GM12801 (cell line): ENCODE data around the gene RBMS1.

Experiments
- TF ChIP-seq, protein P1 (sequence below): IDR thresholded peaks from one replicate; pipeline ENCODE4 v1.5.1; 2011; ENCODE audit warnings: control low read depth; ENCODE audit not compliant: insufficient read length; ENCODE audit errors: extremely low read depth

Gene RBMS1

DNA sequence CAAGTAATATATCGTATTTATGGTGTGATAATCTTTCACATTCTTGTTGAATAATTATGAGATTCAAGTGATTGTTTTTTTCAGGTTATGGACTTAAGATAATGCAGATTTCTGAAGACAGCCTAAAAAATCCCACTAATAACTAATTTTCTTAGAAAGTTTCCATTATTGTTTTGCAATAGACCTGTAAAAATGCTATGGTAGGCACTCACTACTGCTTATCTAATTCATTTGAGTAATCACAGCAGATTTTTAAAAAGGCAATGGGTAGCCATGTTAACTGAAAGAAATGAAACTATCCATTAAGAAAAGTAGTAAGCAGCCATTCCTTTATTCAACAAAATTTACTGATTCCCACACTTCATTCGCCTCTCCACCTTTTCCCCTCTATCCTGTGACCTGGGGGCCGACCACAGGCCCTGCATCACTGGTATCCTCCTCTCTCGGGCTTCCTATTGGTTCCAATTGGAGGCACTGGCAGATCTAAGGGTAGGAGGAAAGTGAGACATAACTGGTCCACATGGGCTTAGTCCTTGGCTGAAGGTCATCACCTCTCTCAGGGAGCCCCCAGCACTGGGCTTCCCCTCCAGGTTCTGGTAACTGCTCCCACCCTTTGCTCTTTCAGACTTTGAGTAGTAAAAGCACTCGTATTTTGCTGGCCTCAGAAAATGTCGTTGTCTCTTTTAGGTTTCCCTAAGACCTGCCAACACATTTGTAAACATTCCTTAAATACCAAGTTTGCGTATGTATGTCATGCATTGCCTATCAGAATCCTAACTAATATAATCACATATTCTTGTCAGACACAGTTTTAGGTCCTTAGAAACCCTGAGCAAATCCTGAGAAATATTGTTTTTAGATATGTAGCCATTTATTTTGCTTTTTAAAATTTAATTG, 18.5 kb downstream of the RBMS1 start:
- TF ChIP-seq, protein P1, sequence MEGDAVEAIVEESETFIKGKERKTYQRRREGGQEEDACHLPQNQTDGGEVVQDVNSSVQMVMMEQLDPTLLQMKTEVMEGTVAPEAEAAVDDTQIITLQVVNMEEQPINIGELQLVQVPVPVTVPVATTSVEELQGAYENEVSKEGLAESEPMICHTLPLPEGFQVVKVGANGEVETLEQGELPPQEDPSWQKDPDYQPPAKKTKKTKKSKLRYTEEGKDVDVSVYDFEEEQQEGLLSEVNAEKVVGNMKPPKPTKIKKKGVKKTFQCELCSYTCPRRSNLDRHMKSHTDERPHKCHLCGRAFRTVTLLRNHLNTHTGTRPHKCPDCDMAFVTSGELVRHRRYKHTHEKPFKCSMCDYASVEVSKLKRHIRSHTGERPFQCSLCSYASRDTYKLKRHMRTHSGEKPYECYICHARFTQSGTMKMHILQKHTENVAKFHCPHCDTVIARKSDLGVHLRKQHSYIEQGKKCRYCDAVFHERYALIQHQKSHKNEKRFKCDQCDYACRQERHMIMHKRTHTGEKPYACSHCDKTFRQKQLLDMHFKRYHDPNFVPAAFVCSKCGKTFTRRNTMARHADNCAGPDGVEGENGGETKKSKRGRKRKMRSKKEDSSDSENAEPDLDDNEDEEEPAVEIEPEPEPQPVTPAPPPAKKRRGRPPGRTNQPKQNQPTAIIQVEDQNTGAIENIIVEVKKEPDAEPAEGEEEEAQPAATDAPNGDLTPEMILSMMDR, result no peak

DNA sequence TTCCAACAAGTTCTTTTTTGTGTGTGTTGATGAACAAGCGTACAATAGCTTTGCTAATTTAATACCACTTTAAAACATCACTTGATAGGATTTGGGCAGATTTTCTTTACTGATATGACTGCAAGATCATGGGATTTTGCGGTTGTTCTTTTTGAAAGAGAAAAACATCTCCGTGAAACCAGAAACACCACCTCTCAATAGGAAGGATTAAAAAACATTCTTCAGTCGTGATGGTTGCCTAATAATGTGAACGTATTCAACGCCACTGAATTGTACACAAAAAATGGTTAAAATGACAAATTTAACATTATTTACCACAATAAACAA, 19.3 kb downstream of the RBMS1 start:
- TF ChIP-seq, protein P1, result no peak

DNA sequence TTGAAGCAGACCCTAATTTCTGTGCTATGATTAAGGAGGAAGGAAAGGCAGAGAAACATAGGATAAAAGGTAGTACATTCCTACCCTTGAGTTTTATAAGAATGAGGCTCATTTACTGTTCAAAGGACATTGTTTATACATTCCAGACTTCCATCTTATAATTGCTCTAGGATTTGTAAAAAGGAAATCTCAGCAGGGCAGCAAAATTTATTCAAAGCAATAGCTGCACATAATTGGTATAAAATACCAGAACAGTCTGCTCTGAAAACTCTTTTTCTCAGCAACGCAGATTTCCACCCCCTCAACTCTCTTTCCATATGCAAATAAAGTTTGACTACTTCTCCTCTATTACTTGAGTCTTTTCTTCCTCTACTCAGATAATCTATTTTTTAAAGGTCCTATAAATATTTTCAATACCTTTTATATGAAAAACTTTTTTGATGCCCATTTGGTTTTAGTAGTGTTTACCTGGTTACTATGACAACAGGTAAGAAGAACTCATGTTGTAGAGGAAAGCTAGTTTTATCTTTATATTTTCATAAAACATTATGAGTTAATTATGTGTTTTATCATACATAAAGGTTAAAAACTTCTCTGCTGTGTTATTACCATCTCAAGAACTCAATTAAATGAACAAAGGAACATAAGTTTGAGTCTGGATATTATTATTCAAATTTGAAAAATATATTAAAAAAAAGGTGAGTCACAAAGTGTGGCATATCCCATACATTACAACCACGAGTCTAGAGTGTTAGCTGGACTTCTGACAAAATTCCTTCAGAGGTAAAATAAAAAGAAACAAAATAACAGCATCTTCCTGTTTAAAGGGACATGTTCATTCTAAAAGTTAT, 19.9 kb downstream of the RBMS1 start:
- TF ChIP-seq, protein P1, result no peak

DNA sequence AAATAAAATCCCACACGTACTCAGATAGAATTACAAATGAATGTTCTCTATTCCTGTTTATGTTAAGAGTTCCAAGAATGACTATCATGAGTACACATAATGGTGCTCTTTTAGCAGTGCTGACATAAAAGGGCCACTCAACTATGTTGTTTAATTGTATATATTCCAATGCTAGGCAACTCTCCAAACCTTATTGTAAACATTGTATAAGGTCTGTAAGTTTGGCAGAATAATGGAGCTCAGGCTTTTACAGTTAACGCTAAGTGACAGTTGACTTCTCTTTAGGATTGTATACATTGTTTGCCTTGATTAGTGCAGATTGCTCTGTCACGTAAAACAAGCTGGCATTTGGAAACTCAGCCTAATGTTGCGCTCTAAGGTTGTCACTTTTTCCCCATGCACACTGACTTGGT, 20.8 kb downstream of the RBMS1 start:
- TF ChIP-seq, protein P1, result no peak

DNA sequence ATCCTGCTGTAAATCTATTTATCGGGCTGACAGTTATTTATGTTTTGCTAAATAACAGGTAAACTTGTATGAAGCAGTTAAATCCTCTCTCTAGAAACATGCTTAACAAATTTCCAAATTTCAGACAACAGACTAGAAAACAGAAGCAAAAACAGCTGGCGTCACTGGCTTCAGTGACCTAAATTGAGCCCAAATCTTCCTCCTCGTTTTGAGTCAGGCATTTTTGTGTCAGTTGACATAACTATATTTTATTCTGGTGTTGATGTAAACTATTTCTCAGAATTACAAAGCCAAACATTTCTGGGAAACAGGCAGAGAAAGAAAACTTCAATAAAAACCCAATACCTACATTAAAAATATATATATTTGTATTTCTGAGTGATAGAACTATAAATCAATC, 21.7 kb downstream of the RBMS1 start:
- TF ChIP-seq, protein P1, result no peak

DNA sequence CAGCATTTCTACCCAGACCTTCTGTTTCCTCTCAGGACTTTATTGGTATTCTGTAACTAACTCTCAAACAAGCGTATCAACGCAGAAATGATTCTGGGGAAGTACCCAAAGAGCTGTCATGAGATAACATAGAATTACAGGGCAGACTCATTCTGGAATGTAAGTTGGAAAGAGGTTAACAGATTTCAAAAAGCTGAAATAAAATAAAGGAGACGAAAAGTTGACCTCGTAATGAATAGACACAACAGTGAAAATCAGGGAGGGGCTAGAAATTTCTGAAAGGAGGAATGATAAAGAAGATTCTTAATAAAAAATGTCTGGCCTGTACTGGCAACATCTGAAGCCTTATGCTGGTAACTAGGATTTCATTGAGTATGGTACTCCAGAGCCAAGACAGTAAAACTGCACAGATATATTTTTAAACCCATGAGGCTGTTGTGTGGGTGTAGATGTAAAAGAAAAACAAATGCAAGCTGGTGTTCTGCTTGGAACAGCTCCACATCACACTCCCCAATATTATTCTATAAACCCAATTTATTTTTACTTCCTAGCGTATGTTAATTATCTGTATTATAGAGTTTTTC, 23.9 kb downstream of the RBMS1 start:
- TF ChIP-seq, protein P1, result no peak

DNA sequence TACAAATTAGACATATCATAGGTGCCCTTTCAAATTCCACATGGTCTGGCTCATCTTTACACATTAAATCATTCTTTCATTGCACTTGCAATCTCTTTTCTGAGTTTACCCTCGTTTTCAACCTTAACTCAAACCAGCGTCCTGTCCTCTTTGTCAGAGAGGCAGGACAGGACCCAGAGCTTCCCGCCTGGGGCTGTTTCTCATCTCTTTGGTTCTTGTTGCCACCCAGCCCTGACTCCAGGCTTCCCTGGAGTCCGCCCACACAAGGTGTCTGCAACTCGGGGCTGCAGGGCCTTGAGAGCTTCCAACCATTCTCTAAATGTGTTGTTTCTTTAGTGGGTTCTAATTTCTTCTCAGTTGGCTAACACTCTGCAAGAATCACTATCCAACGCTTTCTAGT, 24.4 kb downstream of the RBMS1 start:
- TF ChIP-seq, protein P1, result no peak
